Memory B cell (primary cell): Measurements from ENCODE around the gene VRK3.
A peak's percentile ranks its signal among the peaks of the same experiment; 100 is the strongest.

Experiments used
- ATAC-seq: fragments of 150-1000 bp; cut with Tn5 transposase; 2 replicates; pipeline ENCODE4 v1.10.0; 2021; ENCODE audit warnings: low read depth, mild to moderate bottlenecking, moderate library complexity
- DNase-seq, 2 donors: peaks; one replicate each; pipeline ENCODE4 v3.0.0; 2022; ENCODE audit warnings: low spot score in 2 of 2
- H3K27ac Mint-ChIP-seq: one replicate; pipeline ENCODE4 v1.8.0; 2022; ENCODE audit warnings: mild to moderate bottlenecking, moderate library complexity, mixed read lengths
- H3K27me3 Mint-ChIP-seq: one replicate; pipeline ENCODE4 v1.8.0; 2022; ENCODE audit warnings: mixed read lengths
- H3K36me3 Mint-ChIP-seq: one replicate; pipeline ENCODE4 v1.8.0; 2022; ENCODE audit warnings: mild to moderate bottlenecking, mixed read lengths
- H3K4me1 Mint-ChIP-seq: one replicate; pipeline ENCODE4 v1.8.0; 2022; ENCODE audit warnings: mixed read lengths
- H3K4me3 Mint-ChIP-seq: one replicate; pipeline ENCODE4 v1.8.0; 2022; ENCODE audit warnings: mild to moderate bottlenecking, moderate library complexity, mixed read lengths
- H3K9me3 Mint-ChIP-seq: one replicate; pipeline ENCODE4 v1.8.0; 2022; ENCODE audit warnings: mixed read lengths

Gene VRK3

GRCh38 chr19:50016225-50016807 lies 8.9 kb downstream of the VRK3 start:
- peaks cover 46% of the 10 kb centered on the region for H3K36me3 Mint-ChIP-seq
- H3K27me3 Mint-ChIP-seq = no peaks in the 10 kb centered on the region
- no peak overlapping the region for H3K27ac Mint-ChIP-seq
- no peak overlapping the region for H3K4me3 Mint-ChIP-seq
- no peak for ATAC-seq
- DNase-seq = no peak
- peaks cover 7% of the 10 kb centered on the region for H3K4me1 Mint-ChIP-seq
- H3K9me3 Mint-ChIP-seq = no peaks in the 10 kb centered on the region

GRCh38 chr19:50008532-50008931 lies 16.6 kb downstream of the VRK3 start:
- ATAC-seq (no peak), DNase-seq (no peak)
- Mint-ChIP-seq H3K27ac (no peak overlapping the region), H3K4me3 (no peak overlapping the region), H3K36me3 (peaks cover 35% of the 10 kb centered on the region), H3K27me3 (no peaks in the 10 kb centered on the region), H3K4me1 (peaks cover 4% of the 10 kb centered on the region), H3K9me3 (no peaks in the 10 kb centered on the region)

- Mint-ChIP-seq H3K27me3 (no peaks in the 10 kb centered on the region), H3K4me3 (no peak overlapping the region), H3K36me3 (peaks cover 30% of the 10 kb centered on the region), H3K27ac (no peak overlapping the region), H3K9me3 (no peaks in the 10 kb centered on the region), H3K4me1 (peaks cover 4% of the 10 kb centered on the region)
- ATAC-seq = no peak
- DNase-seq = no peak
These were observed 17.2 kb downstream of the VRK3 start for GRCh38 chr19:50007947-50008346.

GRCh38 chr19:50007170-50007569 lies 18.0 kb downstream of the VRK3 start:
- H3K36me3 Mint-ChIP-seq = peaks cover 25% of the 10 kb centered on the region
- no peaks in the 10 kb centered on the region for H3K9me3 Mint-ChIP-seq
- H3K4me3 Mint-ChIP-seq = no peak overlapping the region
- H3K4me1 Mint-ChIP-seq = peaks cover 3% of the 10 kb centered on the region
- no peaks in the 10 kb centered on the region for H3K27me3 Mint-ChIP-seq
- DNase-seq (no peak), ATAC-seq (no peak)
- H3K27ac Mint-ChIP-seq = no peak overlapping the region

GRCh38 chr19:50005428-50005827 lies 19.7 kb downstream of the VRK3 start:
- DNase-seq (no peak), ATAC-seq (peak; percentile 22)
- Mint-ChIP-seq H3K36me3 (peaks cover 23% of the 10 kb centered on the region), H3K9me3 (no peaks in the 10 kb centered on the region), H3K27ac (no peak overlapping the region), H3K4me1 (peaks cover 2% of the 10 kb centered on the region), H3K4me3 (no peak overlapping the region), H3K27me3 (no peaks in the 10 kb centered on the region)

- Mint-ChIP-seq H3K9me3 (no peaks in the 10 kb centered on the region), H3K36me3 (peaks cover 27% of the 10 kb centered on the region), H3K27me3 (no peaks in the 10 kb centered on the region), H3K27ac (no peak overlapping the region), H3K4me3 (no peak overlapping the region), H3K4me1 (peaks cover 2% of the 10 kb centered on the region)
- ATAC-seq (no peak), DNase-seq (no peak)
These were observed 21.3 kb downstream of the VRK3 start for GRCh38 chr19:50003810-50004419.

- Mint-ChIP-seq H3K27me3 (no peaks in the 10 kb centered on the region), H3K4me3 (no peak overlapping the region), H3K9me3 (no peaks in the 10 kb centered on the region), H3K27ac (no peak overlapping the region), H3K36me3 (peaks cover 30% of the 10 kb centered on the region), H3K4me1 (peaks cover 2% of the 10 kb centered on the region)
- no peak for ATAC-seq
- no peak for DNase-seq
These were observed 21.9 kb downstream of the VRK3 start for GRCh38 chr19:50003254-50003788.

- H3K36me3 Mint-ChIP-seq = peaks cover 30% of the 10 kb centered on the region
- no peak overlapping the region for H3K4me3 Mint-ChIP-seq
- ATAC-seq = no peak
- no peaks in the 10 kb centered on the region for H3K27me3 Mint-ChIP-seq
- no peak overlapping the region for H3K27ac Mint-ChIP-seq
- H3K4me1 Mint-ChIP-seq = peaks cover 2% of the 10 kb centered on the region
- no peak for DNase-seq
- no peaks in the 10 kb centered on the region for H3K9me3 Mint-ChIP-seq
These were observed 22.7 kb downstream of the VRK3 start for GRCh38 chr19:50002386-50002960.

- no peak for ATAC-seq
- Mint-ChIP-seq H3K9me3 (no peaks in the 10 kb centered on the region), H3K36me3 (peaks cover 25% of the 10 kb centered on the region), H3K4me1 (peaks cover 2% of the 10 kb centered on the region), H3K4me3 (no peak overlapping the region), H3K27me3 (no peaks in the 10 kb centered on the region), H3K27ac (no peak overlapping the region)
- no peak for DNase-seq
These were observed 23.4 kb downstream of the VRK3 start for GRCh38 chr19:50001775-50002174.

GRCh38 chr19:50000841-50001557 lies 24.2 kb downstream of the VRK3 start:
- H3K36me3 Mint-ChIP-seq = peaks cover 27% of the 10 kb centered on the region
- no peaks in the 10 kb centered on the region for H3K27me3 Mint-ChIP-seq
- ATAC-seq (no peak), DNase-seq (no peak)
- H3K9me3 Mint-ChIP-seq = no peaks in the 10 kb centered on the region
- H3K27ac Mint-ChIP-seq = no peak overlapping the region
- H3K4me3 Mint-ChIP-seq = no peak overlapping the region
- peaks cover 2% of the 10 kb centered on the region for H3K4me1 Mint-ChIP-seq

GRCh38 chr19:50000038-50000840 lies 24.9 kb downstream of the VRK3 start:
- H3K27ac Mint-ChIP-seq = no peak overlapping the region
- peaks cover 2% of the 10 kb centered on the region for H3K4me1 Mint-ChIP-seq
- H3K4me3 Mint-ChIP-seq = no peak overlapping the region
- no peak for ATAC-seq
- no peaks in the 10 kb centered on the region for H3K9me3 Mint-ChIP-seq
- peaks cover 26% of the 10 kb centered on the region for H3K36me3 Mint-ChIP-seq
- no peaks in the 10 kb centered on the region for H3K27me3 Mint-ChIP-seq
- no peak for DNase-seq

- H3K27ac Mint-ChIP-seq = no peak overlapping the region
- ATAC-seq = no peak
- no peaks in the 10 kb centered on the region for H3K27me3 Mint-ChIP-seq
- no peaks in the 10 kb centered on the region for H3K9me3 Mint-ChIP-seq
- no peak for DNase-seq
- no peak overlapping the region for H3K4me3 Mint-ChIP-seq
- H3K4me1 Mint-ChIP-seq = peaks cover 2% of the 10 kb centered on the region
- H3K36me3 Mint-ChIP-seq = peaks cover 29% of the 10 kb centered on the region
These were observed 25.7 kb downstream of the VRK3 start for GRCh38 chr19:49999371-50000010.

- no peaks in the 10 kb centered on the region for H3K4me1 Mint-ChIP-seq
- no peaks in the 10 kb centered on the region for H3K9me3 Mint-ChIP-seq
- H3K27me3 Mint-ChIP-seq = no peaks in the 10 kb centered on the region
- peak; percentile 68 for ATAC-seq
- peaks cover 41% of the 10 kb centered on the region for H3K36me3 Mint-ChIP-seq
- no peak for DNase-seq
- no peak overlapping the region for H3K27ac Mint-ChIP-seq
- no peak overlapping the region for H3K4me3 Mint-ChIP-seq
These were observed 27.5 kb downstream of the VRK3 start for GRCh38 chr19:49997709-49998108.
